ENCODE measurements around the gene PNKP. TPM values are rescaled to one million over a fixed set of nuclear protein-coding genes. Genes with fewer than 3 reads are reported as not detected.

PNKP gene
- total and polyA plus RNA-seq, 9 of the 15 experiments (the other 6 are each of a cell fraction or from before 2014, with no cell fraction given) = 2.8 to 85.4 (median 25.3) TPM

- TF ChIP-seq, protein P1, sequence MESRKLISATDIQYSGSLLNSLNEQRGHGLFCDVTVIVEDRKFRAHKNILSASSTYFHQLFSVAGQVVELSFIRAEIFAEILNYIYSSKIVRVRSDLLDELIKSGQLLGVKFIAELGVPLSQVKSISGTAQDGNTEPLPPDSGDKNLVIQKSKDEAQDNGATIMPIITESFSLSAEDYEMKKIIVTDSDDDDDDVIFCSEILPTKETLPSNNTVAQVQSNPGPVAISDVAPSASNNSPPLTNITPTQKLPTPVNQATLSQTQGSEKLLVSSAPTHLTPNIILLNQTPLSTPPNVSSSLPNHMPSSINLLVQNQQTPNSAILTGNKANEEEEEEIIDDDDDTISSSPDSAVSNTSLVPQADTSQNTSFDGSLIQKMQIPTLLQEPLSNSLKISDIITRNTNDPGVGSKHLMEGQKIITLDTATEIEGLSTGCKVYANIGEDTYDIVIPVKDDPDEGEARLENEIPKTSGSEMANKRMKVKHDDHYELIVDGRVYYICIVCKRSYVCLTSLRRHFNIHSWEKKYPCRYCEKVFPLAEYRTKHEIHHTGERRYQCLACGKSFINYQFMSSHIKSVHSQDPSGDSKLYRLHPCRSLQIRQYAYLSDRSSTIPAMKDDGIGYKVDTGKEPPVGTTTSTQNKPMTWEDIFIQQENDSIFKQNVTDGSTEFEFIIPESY (CRISPR knock-in tag; IDR thresholded peaks at IDR 0.05) = 0 out of 2 replicates have a peak, but pooled peaks have one; percentile 7
- TF ChIP-seq ESRRB (CRISPR knock-in tag; IDR thresholded peaks at IDR 0.05; ENCODE audit: borderline replicate concordance) (no peak), CHD7 (IDR thresholded peaks at IDR 0.05; ENCODE audit: low read depth, low read length) (no peak), BRCA1 (IDR thresholded peaks at IDR 0.05) (no peak), BRCA1 (CRISPR knock-in tag; IDR thresholded peaks at IDR 0.05) (no peak), SLC30A9 (CRISPR knock-in tag; IDR thresholded peaks at IDR 0.05) (no peak), EZH2 (IDR thresholded peaks at IDR 0.05; ENCODE audit: borderline replicate concordance, low read depth, low read length) (no peak), COPS2 (conservative IDR thresholded peaks at IDR 0.05) (no peak), ZNF717 (CRISPR knock-in tag; IDR thresholded peaks at IDR 0.05) (no peak)
These were observed 9.1 kb upstream of the PNKP start (continued) for GRCh38 chr19:49876422-49877019.
